WTC11 (cell line): Measurements from ENCODE around the gene JAKMIP1. TPM values are rescaled to one million over a fixed set of nuclear protein-coding genes. Genes with fewer than 3 reads are reported as not detected.

ENCODE experiments used
- ATAC-seq: fragments of 200-7000 bp; cut with Tn5 transposase; 2 replicates; pipeline ENCODE4 v1.10.0; 2021; ENCODE audit warnings: mild to moderate bottlenecking, moderate library complexity
- CTCF ChIA-PET: fragments of 300-600 bp; sonication (Branson Sonifier 250); formaldehyde crosslinking; loops from one replicate; lab custom pipeline; 2021; ENCODE audit warnings: antibody characterized with exemption; lab: Charles Lee
- POLR2A ChIA-PET: fragments of 350-600 bp; sonication (Branson Sonifier 250); formaldehyde crosslinking; loops from one replicate; lab custom pipeline; 2021; ENCODE audit warnings: antibody characterized with exemption; lab: Charles Lee
- DNase-seq: peaks from one replicate; pipeline ENCODE4 v3.0.0; 2021; ENCODE audit warnings: low spot score
- H3K27ac Mint-ChIP-seq: 2 replicates; pipeline ENCODE4 v1.8.0; 2021; ENCODE audit warnings: mixed read lengths
- H3K27me3 Mint-ChIP-seq: 2 replicates; pipeline ENCODE4 v1.8.0; 2021; ENCODE audit warnings: low read depth, mild to moderate bottlenecking, moderate library complexity, mixed read lengths
- H3K36me3 Mint-ChIP-seq: 2 replicates; pipeline ENCODE4 v1.8.0; 2021; ENCODE audit warnings: mixed read lengths
- H3K4me1 Mint-ChIP-seq: 2 replicates; pipeline ENCODE4 v1.8.0; 2022; ENCODE audit warnings: mixed read lengths
- H3K4me3 Mint-ChIP-seq: 2 replicates; pipeline ENCODE4 v1.8.0; 2021; ENCODE audit warnings: mild to moderate bottlenecking, moderate library complexity, mixed read lengths
- H3K9me3 Mint-ChIP-seq: 2 replicates; pipeline ENCODE4 v1.8.0; 2021; ENCODE audit warnings: mixed read lengths
- AR ChIP-seq: fragments of 250-450 bp; sonication (Bioruptor Pico); IDR thresholded peaks from 2 replicates; pipeline ENCODE4 v1.9.0; 2021; ENCODE audit warnings: mild to moderate bottlenecking
- ATF2 ChIP-seq: sonication (generic); formaldehyde crosslinking; IDR thresholded peaks from 2 replicates; pipeline ENCODE4 v1.8.1; 2022; ENCODE audit warnings: low read depth, missing genetic modification reagents, borderline replicate concordance
- CREM ChIP-seq: sonication (generic); formaldehyde crosslinking; IDR thresholded peaks from 2 replicates; pipeline ENCODE4 v1.8.1; 2022; ENCODE audit warnings: mild to moderate bottlenecking, missing genetic modification reagents, moderate library complexity
- ESRRA ChIP-seq: sonication (generic); formaldehyde crosslinking; IDR thresholded peaks from 2 replicates; pipeline ENCODE4 v1.8.1; 2022; ENCODE audit warnings: mild to moderate bottlenecking, missing genetic modification reagents, borderline replicate concordance
- ETV6 ChIP-seq: sonication (generic); formaldehyde crosslinking; IDR thresholded peaks from 2 replicates; pipeline ENCODE4 v1.8.1; 2022; ENCODE audit warnings: mild to moderate bottlenecking, missing genetic modification reagents
- FOXJ3 ChIP-seq: sonication (generic); formaldehyde crosslinking; IDR thresholded peaks from 2 replicates; pipeline ENCODE4 v1.9.0; 2021; ENCODE audit warnings: missing genetic modification reagents, mild to moderate bottlenecking, borderline replicate concordance
- IRF1 ChIP-seq: sonication (generic); formaldehyde crosslinking; IDR thresholded peaks from 2 replicates; pipeline ENCODE4 v1.8.0; 2023; ENCODE audit warnings: missing genetic modification reagents
- KAT7 ChIP-seq: sonication (generic); formaldehyde crosslinking; IDR thresholded peaks from 2 replicates; pipeline ENCODE4 v1.8.1; 2023; ENCODE audit warnings: missing genetic modification reagents, mild to moderate bottlenecking, borderline replicate concordance
- MXD4 ChIP-seq: fragments of 250-450 bp; sonication (Bioruptor Pico); IDR thresholded peaks from 2 replicates; pipeline ENCODE4 v1.8.0; 2021; ENCODE audit warnings: mild to moderate bottlenecking, moderate library complexity, borderline replicate concordance
- NFATC4 ChIP-seq: fragments of 250-450 bp; sonication (Bioruptor Pico); IDR thresholded peaks from 2 replicates; pipeline ENCODE4 v1.9.0; 2021; ENCODE audit warnings: mild to moderate bottlenecking
- NR1H2 ChIP-seq: sonication (generic); formaldehyde crosslinking; IDR thresholded peaks from 2 replicates; pipeline ENCODE4 v1.9.0; 2021; ENCODE audit warnings: mild to moderate bottlenecking, moderate library complexity, missing genetic modification reagents
- OVOL2 ChIP-seq: fragments of 250-450 bp; sonication (Bioruptor Pico); IDR thresholded peaks from 2 replicates; pipeline ENCODE4 v1.9.0; 2021; ENCODE audit warnings: mild to moderate bottlenecking, borderline replicate concordance
- PRDM15 ChIP-seq: sonication (generic); formaldehyde crosslinking; IDR thresholded peaks from 2 replicates; pipeline ENCODE4 v1.8.0; 2022; ENCODE audit warnings: missing genetic modification reagents
- RORB ChIP-seq: fragments of 250-450 bp; sonication (Bioruptor Pico); IDR thresholded peaks from 2 replicates; pipeline ENCODE4 v1.9.0; 2021; ENCODE audit warnings: mild to moderate bottlenecking
- SOX15 ChIP-seq: fragments of 250-450 bp; sonication (Bioruptor Pico); IDR thresholded peaks from 2 replicates; pipeline ENCODE4 v1.9.0; 2021; ENCODE audit warnings: mild to moderate bottlenecking
- TCF7 ChIP-seq: sonication (generic); formaldehyde crosslinking; IDR thresholded peaks from 2 replicates; pipeline ENCODE4 v1.8.0; 2022; ENCODE audit warnings: mild to moderate bottlenecking, low read depth, missing genetic modification reagents, moderate library complexity
- ZNF121 ChIP-seq: sonication (generic); formaldehyde crosslinking; IDR thresholded peaks from 2 replicates; pipeline ENCODE4 v1.8.0; 2023; ENCODE audit warnings: missing genetic modification reagents
- ZNF263 ChIP-seq: sonication (generic); formaldehyde crosslinking; IDR thresholded peaks from 2 replicates; pipeline ENCODE4 v1.8.1; 2022; ENCODE audit warnings: low read depth, mild to moderate bottlenecking, moderate library complexity, missing genetic modification reagents
- ZNF281 ChIP-seq: sonication (generic); formaldehyde crosslinking; IDR thresholded peaks from 2 replicates; pipeline ENCODE4 v1.8.0; 2023; ENCODE audit warnings: mild to moderate bottlenecking, missing genetic modification reagents
- ZNF416 ChIP-seq: fragments of 250-450 bp; sonication (Bioruptor Pico); IDR thresholded peaks from 2 replicates; pipeline ENCODE4 v1.9.0; 2021; ENCODE audit warnings: mild to moderate bottlenecking, inconsistent platforms
- total RNA-seq: library from RNA; stranded (reverse); gene quantifications from 3 replicates; pipeline ENCODE4 v1.2.3, GENCODE V29; 2021

Gene JAKMIP1
- total RNA-seq, 1 experiment from 2014 or later = 4.0 TPM

- Mint-ChIP-seq H3K4me1 (peaks cover 41% of the 10 kb centered on the region), H3K27me3 (peaks cover 36% of the 10 kb centered on the region), H3K4me3 (peak overlapping the region; percentile 79), H3K9me3 (peaks cover 8% of the 10 kb centered on the region), H3K27ac (no peak overlapping the region), H3K36me3 (peaks cover 3% of the 10 kb centered on the region; the same call in 1 of the 2 replicates)
- CTCF ChIA-PET = interaction anchor here (0.6 to 2.8 kb wide), 23 partner anchors 9 to 200 kb away, joined by 3 to 22 read pairs (median 4); no protein-coding TSS in a partner anchor
- TF ChIP-seq ETV6 (CRISPR knock-in tag) = peak; percentile 4; the same call in 1 of the 2 replicates
- TF ChIP-seq KAT7 = no peak
- no peak for ATAC-seq
- no peak for DNase-seq
- POLR2A ChIA-PET = interaction anchor here (1.5 kb wide), 1 partner anchor 47 kb away, joined by 3 read pairs; no protein-coding TSS in a partner anchor
Observed at GRCh38 chr4:6198278-6198677, 2.1 kb downstream of the JAKMIP1 start.

GRCh38 chr4:6197433-6198174 is 2.7 kb downstream of the JAKMIP1 start:
- ChIA-PET CTCF (interaction anchor here (0.8 to 1.0 kb wide), 3 partner anchors 9 to 120 kb away, joined by 3 to 4 read pairs (median 4); no protein-coding TSS in a partner anchor), POLR2A (no interaction called here)
- TF ChIP-seq ZNF121 (CRISPR knock-in tag) (no peak), OVOL2 (CRISPR knock-in tag) (no peak), ZNF281 (CRISPR knock-in tag) (no peak), MXD4 (CRISPR knock-in tag) (no peak), SOX15 (CRISPR knock-in tag) (no peak)
- DNase-seq (no peak), ATAC-seq (no peak)
- peaks cover 30% of the 10 kb centered on the region for H3K27me3 Mint-ChIP-seq
- peaks cover 8% of the 10 kb centered on the region for H3K9me3 Mint-ChIP-seq
- H3K36me3 Mint-ChIP-seq = peaks cover 6% of the 10 kb centered on the region; the same call in 1 of the 2 replicates
- no peak overlapping the region for H3K4me3 Mint-ChIP-seq
- H3K27ac Mint-ChIP-seq = no peak overlapping the region
- H3K4me1 Mint-ChIP-seq = peaks cover 41% of the 10 kb centered on the region

- ATAC-seq (no peak), DNase-seq (no peak)
- peaks cover 41% of the 10 kb centered on the region for H3K4me1 Mint-ChIP-seq
- TF ChIP-seq IRF1 (CRISPR knock-in tag) (no peak), CREM (CRISPR knock-in tag) (no peak), ESRRA (CRISPR knock-in tag) (no peak), FOXJ3 (no peak), ZNF416 (CRISPR knock-in tag) (no peak), TCF7 (CRISPR knock-in tag) (no peak), NR1H2 (CRISPR knock-in tag) (no peak), ATF2 (CRISPR knock-in tag) (no peak), NFATC4 (no peak), PRDM15 (CRISPR knock-in tag) (no peak), AR (CRISPR knock-in tag) (no peak), ZNF263 (CRISPR knock-in tag) (no peak), RORB (no peak)
- H3K36me3 Mint-ChIP-seq = peaks cover 6% of the 10 kb centered on the region; the same call in 1 of the 2 replicates
- ChIA-PET CTCF (no interaction called here), POLR2A (no interaction called here)
- no peak overlapping the region for H3K27ac Mint-ChIP-seq
- H3K4me3 Mint-ChIP-seq = no peak overlapping the region
- peaks cover 24% of the 10 kb centered on the region for H3K27me3 Mint-ChIP-seq
- H3K9me3 Mint-ChIP-seq = peaks cover 8% of the 10 kb centered on the region
Observed at GRCh38 chr4:6196871-6197270, 3.5 kb downstream of the JAKMIP1 start.
